ENCODE measurements around the gene ZRANB3. TPM values are rescaled to one million over a fixed set of nuclear protein-coding genes. Genes with fewer than 3 reads are reported as not detected.
"Not testable (repeated sequence)": the region's sequence is repeated elsewhere in the genome, so short reads cannot be mapped to it uniquely, and the experiment has no call there.

The ZRANB3 gene
- total and polyA plus RNA-seq, 2 donors (not counting 3 experiments of a cell fraction or from before 2014, with no cell fraction given) = 2.2 to 6.0 TPM

- H3K79me2 ChIP-seq (ENCODE audit: control insufficient read depth, insufficient read depth, low read length) = no peaks in the 10 kb centered on the region
- no peaks in the 10 kb centered on the region for H3K9me3 ChIP-seq (replicated peaks; ENCODE audit: control insufficient read depth, insufficient read depth, low read length)
- FAIRE-seq = no peak
- H3K27me3 ChIP-seq (ENCODE audit: control insufficient read depth in 2 of 2, insufficient read depth in 2 of 2, low read length in 2 of 2) = no peaks in the 10 kb centered on the region
- no peak for TF ChIP-seq POLR2A (IDR thresholded peaks at IDR 0.05; ENCODE audit: low read depth, low read length)
- no peak for TF ChIP-seq EZH2 (IDR thresholded peaks at IDR 0.05; ENCODE audit: borderline replicate concordance, low read depth, low read length, severe bottlenecking)
- no peak for TF ChIP-seq MYC (IDR thresholded peaks at IDR 0.05; ENCODE audit: low read depth, low read length)
- TF ChIP-seq JUN (IDR thresholded peaks at IDR 0.05; ENCODE audit: borderline replicate concordance, insufficient read depth, insufficient read length, low read depth) = no peak
- no peak for TF ChIP-seq FOS (IDR thresholded peaks at IDR 0.05; ENCODE audit: borderline replicate concordance, insufficient read depth, low read length)
- TF ChIP-seq CTCF (IDR thresholded peaks at IDR 0.05; ENCODE audit: extremely low read depth in 1 of 2, insufficient read depth in 1 of 2, low read depth in 1 of 2, low read length in 2 of 2) = no peak
- TF ChIP-seq GATA2 (IDR thresholded peaks at IDR 0.05; ENCODE audit: insufficient read depth, insufficient read length, low read depth, low read length) = no peak
- TF ChIP-seq POLR2AphosphoS5 (IDR thresholded peaks at IDR 0.05; ENCODE audit: insufficient read depth, low read depth, low read length) = no peak
- POLR2A ChIA-PET = no interaction called here
- H3K9ac ChIP-seq (replicated peaks; ENCODE audit: extremely low read depth, insufficient read depth, low read length) = no peak overlapping the region
- no peaks in the 10 kb centered on the region for H3K9me1 ChIP-seq (replicated peaks; ENCODE audit: control insufficient read depth, extremely low read depth, insufficient read depth, low read length)
- H3K27ac ChIP-seq (ENCODE audit: insufficient read depth, low read depth, low read length) = no peak overlapping the region
- H4K20me1 ChIP-seq (replicated peaks; ENCODE audit: control insufficient read depth, extremely low read depth, insufficient read depth, low read length) = no peaks in the 10 kb centered on the region
- no peak for DNase-seq (ENCODE audit: low read depth, low spot score)
- CTCF ChIA-PET = interaction anchor here (1.4 kb wide), 1 partner anchor 295 kb away, joined by 3 read pairs; no protein-coding TSS in a partner anchor
- no peak overlapping the region for H3K4me2 ChIP-seq (ENCODE audit: insufficient read depth, low read length)
- intact Hi-C loops (cut with micrococcal nuclease) = no loop called here
- peaks cover 16% of the 10 kb centered on the region for H3K4me1 ChIP-seq (ENCODE audit: control insufficient read depth, extremely low read depth, insufficient read depth, low read length)
- no peaks in the 10 kb centered on the region for H3K36me3 ChIP-seq (ENCODE audit: control insufficient read depth in 2 of 2, extremely low read depth in 1 of 2, insufficient read depth in 2 of 2, low read length in 2 of 2)
- no peak overlapping the region for H2AFZ ChIP-seq (ENCODE audit: low read depth, low read length)
- H3K4me3 ChIP-seq (replicated peaks in 1 of 3; ENCODE audit: insufficient read depth in 1 of 3, low read depth in 1 of 3, low read length in 3 of 3) = no peak overlapping the region
- dilution Hi-C loops (cut with MboI; ENCODE audit: extremely low pct_ligation_motif_present, low sequenced_read_pairs) = no loop called here
- BruUV-seq (replicated peaks) = no TSS peak
Measured at GRCh38 chr2:135299165-135299564, 231.9 kb downstream of the ZRANB3 start.

- H3K36me3 ChIP-seq (ENCODE audit: control insufficient read depth in 2 of 2, extremely low read depth in 1 of 2, insufficient read depth in 2 of 2, low read length in 2 of 2); H3K4me2 ChIP-seq (ENCODE audit: insufficient read depth, low read length); POLR2A ChIA-PET; H3K9me3 ChIP-seq (replicated peaks; ENCODE audit: control insufficient read depth, insufficient read depth, low read length); H2AFZ ChIP-seq (ENCODE audit: low read depth, low read length); H3K4me3 ChIP-seq (replicated peaks in 1 of 3; ENCODE audit: insufficient read depth in 1 of 3, low read depth in 1 of 3, low read length in 3 of 3); H3K4me1 ChIP-seq (ENCODE audit: control insufficient read depth, extremely low read depth, insufficient read depth, low read length); H3K9ac ChIP-seq (replicated peaks; ENCODE audit: extremely low read depth, insufficient read depth, low read length); dilution Hi-C loops (cut with MboI; ENCODE audit: extremely low pct_ligation_motif_present, low sequenced_read_pairs); BruUV-seq (replicated peaks); CTCF ChIA-PET; FAIRE-seq; intact Hi-C loops (cut with micrococcal nuclease); DNase-seq (ENCODE audit: low read depth, low spot score); H3K27ac ChIP-seq (ENCODE audit: insufficient read depth, low read depth, low read length); H3K9me1 ChIP-seq (replicated peaks; ENCODE audit: control insufficient read depth, extremely low read depth, insufficient read depth, low read length); H3K27me3 ChIP-seq (ENCODE audit: control insufficient read depth in 2 of 2, insufficient read depth in 2 of 2, low read length in 2 of 2); H3K79me2 ChIP-seq (ENCODE audit: control insufficient read depth, insufficient read depth, low read length); H4K20me1 ChIP-seq (replicated peaks; ENCODE audit: control insufficient read depth, extremely low read depth, insufficient read depth, low read length): not testable (repeated sequence)
Measured at GRCh38 chr2:135287121-135287520, 243.9 kb downstream of the ZRANB3 start.

All from endothelial cell of umbilical vein (primary cell).